HG03135 (cell line): Measurements from ENCODE around the gene WTIP.
"Not testable (repeated sequence)": the region's sequence is repeated elsewhere in the genome, so short reads cannot be mapped to it uniquely, and the experiment has no call there.

Source experiments
- ATAC-seq: cut with Tn5 transposase; IDR thresholded peaks from one replicate; pipeline ENCODE4 v1.9.1; 2021; ENCODE audit warnings: mild to moderate bottlenecking, moderate library complexity; ENCODE audit not compliant: unreplicated experiment

The WTIP gene

DNA sequence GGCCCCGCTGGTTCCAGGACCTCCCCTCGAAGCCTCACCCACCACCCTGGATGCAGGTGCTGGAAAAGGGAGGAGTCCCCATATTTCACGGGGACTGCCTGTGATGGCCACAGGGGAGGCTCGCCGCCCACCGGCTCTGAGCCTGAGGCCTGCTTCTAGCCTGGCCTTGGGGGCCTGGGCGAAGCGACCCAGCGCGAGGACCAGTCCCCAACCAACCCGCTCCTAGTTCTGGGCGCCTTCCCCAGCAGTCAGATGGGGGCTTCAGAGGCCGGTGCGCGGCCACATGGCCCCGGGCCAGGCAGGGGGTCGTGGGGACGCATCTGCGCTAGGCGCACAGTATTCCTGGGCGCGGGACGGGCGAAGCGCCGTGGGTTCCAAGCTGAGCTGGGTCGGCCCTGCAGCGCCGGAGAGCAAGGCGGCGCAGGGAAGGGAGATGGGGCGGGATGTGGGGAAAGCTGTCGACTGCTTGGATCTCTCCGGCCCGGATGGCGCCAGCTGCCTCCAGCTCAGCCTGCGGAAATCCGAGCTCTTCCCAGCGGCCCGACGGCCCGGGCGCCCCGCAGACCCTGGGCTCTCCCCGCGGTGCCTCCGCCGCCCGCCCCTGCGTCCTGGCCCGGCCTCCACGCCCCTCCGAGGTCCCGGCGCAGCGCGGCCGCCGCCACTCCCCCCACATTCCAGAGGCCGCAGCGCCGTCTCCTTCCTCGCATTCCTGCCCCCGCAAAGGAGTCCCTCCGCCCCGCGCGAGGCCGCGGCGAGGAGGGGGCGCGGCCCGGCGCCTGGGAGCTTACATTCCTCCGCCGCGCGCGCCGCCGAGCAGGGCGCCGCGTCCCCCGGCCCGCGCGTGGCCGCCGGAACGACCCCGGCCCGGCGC is at the start of gene WTIP:
TSS of gene WTIP (plus strand) at position 788 of the 871 bp plus-strand sequence. CDS start 217 bp downstream, outside the sequence.
- no peak for ATAC-seq

GRCh38 chr19:34432797-34433196 is 48.8 kb upstream of the WTIP start:
- no peak for ATAC-seq

- no peak for ATAC-seq
These were observed 44.8 kb upstream of the WTIP start for GRCh38 chr19:34436716-34437115.

GRCh38 chr19:34448191-34448590 is 33.4 kb upstream of the WTIP start:
- no peak for ATAC-seq

DNA sequence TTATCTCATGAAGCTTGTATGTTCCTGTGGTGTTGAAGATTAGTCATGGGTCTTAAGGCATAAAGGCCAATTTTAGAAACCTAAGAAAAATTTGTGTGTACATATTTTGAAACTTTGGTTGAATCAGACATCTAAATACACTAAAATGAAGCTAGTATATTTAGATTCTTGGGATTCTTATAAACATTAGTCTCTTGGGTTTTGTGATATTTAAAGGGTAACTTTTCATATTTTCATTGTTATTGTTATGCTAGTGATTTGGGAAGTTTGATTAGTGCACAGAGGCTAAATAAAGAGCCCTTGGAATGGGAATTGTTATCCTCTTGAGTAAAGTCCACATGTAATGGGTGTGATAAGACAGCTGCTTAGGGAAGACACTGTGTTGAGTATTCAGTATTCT is 28.8 kb upstream of the WTIP start:
- ATAC-seq: no peak

GRCh38 chr19:34454091-34454490 is 27.5 kb upstream of the WTIP start:
- no peak for ATAC-seq

DNA sequence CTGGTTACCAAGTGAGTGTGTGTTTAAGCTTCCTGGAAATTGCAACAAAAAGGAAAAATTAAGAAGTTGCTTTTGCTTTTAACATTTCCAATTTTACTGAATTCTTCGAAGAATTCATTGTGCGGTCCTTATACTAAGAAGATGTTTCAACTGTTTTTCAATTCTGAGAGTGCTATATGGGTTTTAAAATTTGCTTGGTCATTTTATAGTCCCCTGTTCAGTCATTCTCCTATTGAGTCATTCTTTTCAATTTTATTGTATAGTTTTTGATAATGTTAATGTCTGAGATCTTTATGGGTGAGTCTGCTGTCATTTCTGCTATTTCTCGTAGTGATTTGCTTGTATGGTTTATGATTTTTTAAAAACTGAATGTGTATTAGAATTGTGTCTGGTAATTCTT is 26.9 kb upstream of the WTIP start:
- no peak for ATAC-seq

DNA sequence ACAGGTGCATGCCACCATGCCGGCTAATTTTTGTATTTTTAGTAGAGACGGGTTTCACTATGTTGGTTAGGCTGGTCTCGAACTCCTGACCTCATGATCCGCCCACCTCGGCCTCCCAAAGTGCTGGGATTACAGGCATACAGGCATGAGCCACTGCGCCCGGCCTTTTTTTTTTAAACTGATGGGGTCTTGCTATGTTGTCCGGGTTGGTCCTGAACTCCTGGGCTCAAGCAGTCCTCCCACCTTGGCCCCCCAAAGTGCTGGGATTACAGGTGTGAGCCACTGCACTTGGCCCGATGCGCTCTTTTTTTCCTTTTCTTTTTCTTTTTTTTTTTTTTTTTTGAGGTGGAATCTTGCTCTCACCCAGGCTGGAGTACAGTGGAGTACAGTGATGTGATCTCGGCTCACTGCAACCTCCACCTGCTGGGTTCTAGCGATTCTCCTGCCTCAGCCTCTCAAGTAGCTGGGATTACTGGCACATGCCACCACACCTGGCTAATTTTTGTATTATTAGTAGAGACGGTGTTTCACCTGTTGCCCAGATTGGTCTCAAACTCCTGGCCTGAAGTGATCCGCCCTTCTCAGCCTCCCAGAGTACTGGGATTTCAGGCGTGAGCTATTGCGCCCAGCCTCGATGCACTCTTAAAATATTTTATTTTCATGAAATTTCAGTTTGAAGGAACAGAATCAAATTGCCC is 25.6 kb upstream of the WTIP start:
- ATAC-seq: not testable (repeated sequence)

DNA sequence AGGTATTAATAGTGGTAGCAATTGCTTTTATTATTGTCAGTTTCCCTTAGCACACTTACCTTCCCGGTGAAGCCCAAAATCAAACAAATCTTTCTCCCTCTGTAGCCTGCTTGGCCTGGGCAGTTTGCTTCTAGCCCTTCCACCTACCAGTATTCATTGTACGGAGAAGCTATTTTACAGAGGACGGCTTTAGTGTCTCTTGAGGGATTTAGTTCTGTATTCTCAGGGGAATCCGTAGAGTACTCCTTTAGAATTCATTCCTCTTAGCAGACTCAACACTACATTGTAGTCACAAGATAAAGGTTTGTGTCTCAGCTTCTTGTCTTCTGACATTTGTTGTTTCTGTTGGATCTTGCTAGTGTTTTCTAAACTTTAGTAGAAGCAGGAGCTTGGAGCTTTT is 24.1 kb upstream of the WTIP start:
- no peak for ATAC-seq

- no peak for ATAC-seq
These were observed 22.9 kb upstream of the WTIP start for GRCh38 chr19:34458677-34459076.

DNA sequence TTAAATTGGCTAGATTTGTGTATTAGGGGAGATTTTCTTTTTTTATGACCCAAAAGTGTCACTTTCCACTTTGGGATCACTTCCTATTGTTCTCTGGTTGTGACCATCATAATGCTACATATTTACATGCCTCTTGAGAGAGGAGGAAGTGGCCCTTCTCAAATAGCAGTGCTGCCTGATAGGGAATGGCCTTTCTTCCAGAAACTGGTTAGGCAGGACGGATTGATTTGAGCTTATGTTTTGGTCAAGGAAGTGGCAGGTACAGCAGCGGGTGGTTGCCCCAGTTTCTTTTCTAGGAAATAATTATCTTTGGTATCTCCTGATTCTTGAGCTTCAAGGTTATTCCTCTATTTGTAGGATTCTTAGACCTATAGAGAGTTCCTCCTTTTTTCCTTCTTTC is 21.9 kb upstream of the WTIP start:
- no peak for ATAC-seq

- no peak for ATAC-seq
These were observed 20.0 kb upstream of the WTIP start for GRCh38 chr19:34461375-34462100.

GRCh38 chr19:34464785-34465184 is 16.8 kb upstream of the WTIP start:
- not testable (repeated sequence) for ATAC-seq

- ATAC-seq: no peak
These were observed 13.1 kb upstream of the WTIP start for GRCh38 chr19:34468409-34468808.

DNA sequence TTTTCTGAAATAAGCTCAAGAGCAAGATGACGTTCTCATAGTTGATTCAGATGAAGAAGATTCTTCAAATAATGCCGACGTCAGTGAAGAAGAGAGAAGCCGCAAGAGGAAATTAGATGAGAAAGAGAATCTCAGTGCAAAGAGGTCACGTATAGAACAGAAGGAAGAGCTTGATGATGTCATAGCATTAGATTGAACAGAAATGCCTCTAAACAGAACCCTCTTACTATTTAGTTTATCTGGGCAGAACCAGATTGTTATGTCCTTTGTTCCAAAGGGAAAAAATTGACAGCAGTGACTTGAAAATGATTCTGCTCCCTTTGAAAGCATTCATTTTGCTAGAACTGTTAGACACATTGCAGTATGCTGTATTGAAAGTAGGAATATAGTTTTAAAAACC is 12.5 kb upstream of the WTIP start:
- ATAC-seq: not testable (repeated sequence)

DNA sequence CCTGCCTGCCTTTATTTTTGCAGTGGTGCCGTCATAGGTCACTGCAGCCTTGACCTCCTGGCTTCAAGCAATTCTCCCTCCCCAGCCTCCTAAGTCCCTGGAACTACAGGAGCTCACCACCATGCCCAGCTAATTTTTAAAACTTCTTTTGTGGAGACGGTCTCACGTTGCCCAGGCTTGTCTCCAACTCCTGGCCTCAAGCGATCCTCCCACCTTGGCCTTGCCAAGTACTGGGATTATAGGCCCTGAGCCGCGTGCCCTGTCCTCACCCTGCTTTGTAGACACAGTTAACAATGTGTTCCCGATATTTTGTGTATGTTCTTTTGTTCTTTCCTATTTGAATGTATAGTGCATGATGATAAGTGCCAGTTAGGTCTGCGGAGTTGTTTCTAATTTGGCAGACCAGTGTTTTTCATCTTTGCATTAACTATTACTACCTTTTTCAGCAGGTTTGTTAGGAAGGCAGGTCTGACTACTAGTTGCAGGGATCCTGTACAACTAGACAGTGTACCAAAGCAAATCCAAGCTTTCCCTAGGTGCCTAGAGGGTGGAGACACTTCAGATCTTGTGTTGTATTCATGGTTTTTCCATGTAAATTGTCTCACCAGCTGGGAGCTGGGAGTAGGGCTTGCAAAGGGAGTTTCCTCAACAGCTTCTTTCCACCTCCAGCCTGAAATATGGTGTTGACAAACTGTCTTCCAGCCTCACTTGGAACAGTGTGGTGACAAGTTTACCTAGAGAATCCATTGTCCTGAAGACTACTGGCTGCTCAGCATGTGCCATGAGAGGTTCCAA is 9.5 kb upstream of the WTIP start:
- no peak for ATAC-seq

- ATAC-seq: no peak
These were observed 7.1 kb upstream of the WTIP start for GRCh38 chr19:34474233-34474989.

DNA sequence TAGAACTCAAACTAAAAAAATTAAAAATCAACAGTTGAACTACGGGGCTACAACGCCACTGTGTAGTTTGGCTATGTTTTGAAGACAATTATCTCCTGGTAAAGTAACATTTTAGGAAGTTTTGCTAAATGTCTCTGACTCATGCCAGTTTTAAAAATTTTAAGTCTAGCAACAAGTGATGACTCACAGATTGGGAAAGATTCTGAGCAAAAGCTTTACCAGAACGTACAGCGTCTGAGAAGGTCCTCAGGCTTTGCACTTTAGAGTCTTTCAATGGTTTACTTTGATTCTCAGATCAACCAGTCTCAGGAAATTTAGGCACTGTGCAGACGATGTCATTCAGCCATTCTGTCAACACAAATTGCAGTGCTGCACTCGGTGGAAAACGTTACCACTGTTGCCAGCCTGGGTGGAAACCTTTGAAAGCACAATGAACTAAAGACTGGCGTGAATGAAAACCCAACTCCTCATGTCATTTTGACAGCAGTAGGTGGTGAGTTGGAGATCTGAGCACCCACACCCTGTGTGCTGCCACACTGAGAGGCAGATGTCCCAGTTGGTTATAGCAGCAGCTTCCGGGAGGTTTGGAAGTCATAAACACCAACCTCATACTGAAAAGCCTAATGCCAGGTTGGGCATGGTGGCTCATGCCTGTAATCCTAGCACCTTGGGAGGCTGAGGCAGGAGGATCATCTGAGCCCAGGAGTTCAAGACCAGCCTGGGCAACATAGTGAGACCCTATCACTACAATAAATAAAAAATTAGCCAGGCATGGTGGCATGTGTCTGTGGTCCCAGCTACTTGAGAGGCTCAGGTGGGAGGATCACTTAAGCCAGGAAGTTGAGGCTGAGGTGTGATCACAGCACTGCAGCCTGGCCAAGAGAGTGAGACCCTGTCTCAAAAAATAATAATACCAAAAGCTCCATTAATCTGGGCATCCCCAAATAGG is 6.3 kb upstream of the WTIP start:
- no peak for ATAC-seq
